Measurements from ENCODE around the gene MYO5B. TPM values are rescaled to one million over a fixed set of nuclear protein-coding genes. Genes with fewer than 3 reads are reported as not detected.

Gene MYO5B
- total RNA-seq, 2 experiments from 2014 or later, result 0.78 TPM; not detected in 1

- H3K9me3 Mint-ChIP-seq, result no peaks in the 10 kb centered on the region
- H3K36me3 Mint-ChIP-seq, result no peaks in the 10 kb centered on the region
- no peak overlapping the region for H3K4me3 Mint-ChIP-seq
- no peak for DNase-seq
- no peak overlapping the region for H3K27ac Mint-ChIP-seq
- no peaks in the 10 kb centered on the region for H3K27me3 Mint-ChIP-seq
- no peaks in the 10 kb centered on the region for H3K4me1 Mint-ChIP-seq
Measured at GRCh38 chr18:49853436-49853835, 341.5 kb downstream of the MYO5B start.

DNA sequence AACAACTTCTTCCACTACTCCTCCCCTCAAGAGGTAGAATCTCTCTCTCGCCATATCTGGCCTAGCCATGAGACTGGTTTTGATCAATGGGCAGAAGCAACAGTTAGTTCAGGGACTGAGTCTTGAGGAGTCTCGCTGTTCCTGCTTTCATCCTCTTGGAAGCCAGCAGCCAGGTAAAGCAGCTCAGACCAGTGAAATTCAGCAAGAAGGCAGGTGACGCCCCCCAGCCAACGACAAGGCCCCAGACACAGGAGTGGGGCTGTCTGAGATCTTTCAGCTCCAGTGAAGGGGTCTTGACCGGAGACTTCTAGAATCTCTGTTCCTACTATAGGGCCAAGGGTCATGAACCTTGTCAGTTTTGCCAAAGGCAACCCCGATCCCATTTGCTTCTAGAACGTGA is 341.9 kb downstream of the MYO5B start:
- H3K27ac Mint-ChIP-seq, result no peak overlapping the region
- no peaks in the 10 kb centered on the region for H3K9me3 Mint-ChIP-seq

DNA sequence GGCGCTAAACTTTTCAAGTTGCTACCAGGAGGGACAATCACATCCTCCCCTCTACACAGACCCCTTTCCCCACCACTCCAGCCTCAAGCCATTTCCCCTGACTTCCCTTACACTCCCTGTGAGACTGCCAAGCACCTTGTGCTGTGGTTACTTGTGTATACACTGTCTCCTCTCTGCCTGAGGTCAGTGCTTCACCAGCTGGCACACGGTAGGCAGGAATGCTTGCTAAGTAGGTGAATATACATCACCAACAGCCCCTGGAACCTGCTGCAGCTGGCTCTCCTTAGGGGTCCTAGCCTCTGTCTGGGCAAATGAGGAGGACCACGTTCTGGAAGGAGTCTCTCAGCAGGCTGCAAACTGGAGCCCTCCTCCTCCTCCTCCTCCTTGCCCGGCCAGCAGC is 343.3 kb downstream of the MYO5B start:
- H3K9me3 Mint-ChIP-seq, result no peaks in the 10 kb centered on the region
- H3K27me3 Mint-ChIP-seq, result peaks cover 9% of the 10 kb centered on the region
- no peak overlapping the region for H3K27ac Mint-ChIP-seq
- H3K4me3 Mint-ChIP-seq, result no peak overlapping the region
- H3K36me3 Mint-ChIP-seq, result no peaks in the 10 kb centered on the region
- no peak for DNase-seq
- no peaks in the 10 kb centered on the region for H3K4me1 Mint-ChIP-seq

More for the DNA sequence above, 341.9 kb downstream of the MYO5B start:
- DNase-seq, result no peak
- Mint-ChIP-seq H3K4me1 (no peaks in the 10 kb centered on the region), H3K27me3 (peaks cover 4% of the 10 kb centered on the region), H3K36me3 (no peaks in the 10 kb centered on the region), H3K4me3 (no peak overlapping the region)

GRCh38 chr18:49850636-49851035 is 344.3 kb downstream of the MYO5B start:
- Mint-ChIP-seq H3K9me3 (no peaks in the 10 kb centered on the region), H3K4me3 (no peak overlapping the region), H3K27ac (no peak overlapping the region), H3K36me3 (no peaks in the 10 kb centered on the region), H3K4me1 (no peaks in the 10 kb centered on the region), H3K27me3 (peaks cover 9% of the 10 kb centered on the region)
- DNase-seq, result no peak

DNA sequence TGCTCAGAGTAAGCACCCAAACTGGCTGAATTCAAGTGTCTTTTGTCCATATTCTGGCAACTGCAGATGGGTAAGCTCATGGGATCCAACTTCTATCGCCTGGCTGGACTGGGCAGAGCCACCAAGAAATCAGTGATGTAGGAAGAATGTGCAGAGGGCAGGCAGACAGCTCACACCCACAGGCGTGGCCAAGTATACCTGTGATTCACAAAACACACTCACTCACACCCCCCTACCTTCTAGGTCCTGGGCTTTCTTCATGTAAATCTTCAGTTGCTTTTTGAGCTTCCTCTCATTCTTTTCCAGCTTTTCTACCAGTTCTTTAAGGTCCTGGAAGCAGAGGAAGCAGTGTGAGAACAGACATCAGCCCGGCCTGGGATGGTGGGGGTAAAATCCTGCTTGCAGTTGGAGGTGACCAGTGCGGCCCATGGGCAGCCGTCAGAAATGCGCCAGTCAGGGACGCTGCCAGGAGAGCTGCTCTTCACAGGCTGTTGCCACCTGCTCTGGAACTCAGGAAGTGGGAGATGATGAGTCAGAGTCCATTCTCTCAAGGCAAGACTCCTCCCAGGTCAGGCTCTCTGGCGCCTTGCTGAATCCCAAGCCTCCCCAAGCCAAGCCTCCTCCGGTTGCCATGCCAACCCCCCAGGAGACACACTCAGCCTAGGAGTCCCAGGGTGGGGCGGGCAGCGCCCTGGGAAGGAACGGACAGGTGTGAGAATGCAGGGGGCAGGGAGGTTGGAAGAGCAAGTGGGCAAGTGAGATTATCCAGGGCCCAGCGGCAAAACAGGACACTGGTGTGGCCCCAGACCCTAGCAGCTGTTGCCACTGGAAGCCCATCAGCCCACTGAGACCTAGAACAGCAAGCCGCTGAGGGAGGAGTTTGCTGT is 345.4 kb downstream of the MYO5B start:
- Mint-ChIP-seq H3K27ac (no peak overlapping the region), H3K36me3 (no peaks in the 10 kb centered on the region), H3K4me3 (no peak overlapping the region), H3K4me1 (no peaks in the 10 kb centered on the region), H3K27me3 (peaks cover 9% of the 10 kb centered on the region), H3K9me3 (no peaks in the 10 kb centered on the region)
- no peak for DNase-seq

DNA sequence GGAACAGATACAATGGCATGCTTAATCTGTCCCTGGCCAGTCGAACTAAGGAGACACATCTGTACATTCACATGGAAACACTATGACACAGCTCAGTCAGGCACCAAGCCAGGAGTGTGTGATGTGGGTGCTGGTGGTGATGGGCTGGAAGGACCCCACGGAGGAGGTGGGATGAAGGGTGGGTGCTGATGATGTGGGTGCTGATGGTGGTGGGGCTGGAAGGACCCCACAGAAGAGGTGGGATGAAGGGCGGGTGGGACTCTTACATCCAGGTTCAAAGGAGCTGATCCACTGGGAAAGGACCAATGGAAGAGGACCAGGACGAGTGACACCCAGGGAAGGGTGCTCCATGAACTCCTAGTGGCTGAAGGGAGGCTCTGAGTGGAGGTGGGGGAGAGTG is 346.8 kb downstream of the MYO5B start:
- no peaks in the 10 kb centered on the region for H3K4me1 Mint-ChIP-seq
- H3K27ac Mint-ChIP-seq, result no peak overlapping the region
- no peaks in the 10 kb centered on the region for H3K9me3 Mint-ChIP-seq
- H3K4me3 Mint-ChIP-seq, result no peak overlapping the region
- H3K36me3 Mint-ChIP-seq, result no peaks in the 10 kb centered on the region
- H3K27me3 Mint-ChIP-seq, result peaks cover 9% of the 10 kb centered on the region
- no peak for DNase-seq

GRCh38 chr18:49847524-49847923 is 347.4 kb downstream of the MYO5B start:
- Mint-ChIP-seq H3K4me1 (no peaks in the 10 kb centered on the region), H3K4me3 (no peak overlapping the region), H3K27me3 (peaks cover 9% of the 10 kb centered on the region), H3K9me3 (no peaks in the 10 kb centered on the region), H3K36me3 (no peaks in the 10 kb centered on the region), H3K27ac (no peak overlapping the region)
- DNase-seq, result no peak

GRCh38 chr18:49846718-49847470 is 348.1 kb downstream of the MYO5B start:
- H3K9me3 Mint-ChIP-seq, result no peaks in the 10 kb centered on the region
- H3K4me3 Mint-ChIP-seq, result no peak overlapping the region
- H3K27ac Mint-ChIP-seq, result no peak overlapping the region
- H3K27me3 Mint-ChIP-seq, result peaks cover 9% of the 10 kb centered on the region
- H3K4me1 Mint-ChIP-seq, result no peaks in the 10 kb centered on the region
- DNase-seq, result no peak
- H3K36me3 Mint-ChIP-seq, result no peaks in the 10 kb centered on the region

- DNase-seq, result no peak
- no peaks in the 10 kb centered on the region for H3K9me3 Mint-ChIP-seq
- no peak overlapping the region for H3K4me3 Mint-ChIP-seq
- no peak overlapping the region for H3K27ac Mint-ChIP-seq
- peaks cover 9% of the 10 kb centered on the region for H3K27me3 Mint-ChIP-seq
- H3K36me3 Mint-ChIP-seq, result no peaks in the 10 kb centered on the region
- H3K4me1 Mint-ChIP-seq, result no peaks in the 10 kb centered on the region
Measured at GRCh38 chr18:49846361-49846662, 348.6 kb downstream of the MYO5B start.

DNA sequence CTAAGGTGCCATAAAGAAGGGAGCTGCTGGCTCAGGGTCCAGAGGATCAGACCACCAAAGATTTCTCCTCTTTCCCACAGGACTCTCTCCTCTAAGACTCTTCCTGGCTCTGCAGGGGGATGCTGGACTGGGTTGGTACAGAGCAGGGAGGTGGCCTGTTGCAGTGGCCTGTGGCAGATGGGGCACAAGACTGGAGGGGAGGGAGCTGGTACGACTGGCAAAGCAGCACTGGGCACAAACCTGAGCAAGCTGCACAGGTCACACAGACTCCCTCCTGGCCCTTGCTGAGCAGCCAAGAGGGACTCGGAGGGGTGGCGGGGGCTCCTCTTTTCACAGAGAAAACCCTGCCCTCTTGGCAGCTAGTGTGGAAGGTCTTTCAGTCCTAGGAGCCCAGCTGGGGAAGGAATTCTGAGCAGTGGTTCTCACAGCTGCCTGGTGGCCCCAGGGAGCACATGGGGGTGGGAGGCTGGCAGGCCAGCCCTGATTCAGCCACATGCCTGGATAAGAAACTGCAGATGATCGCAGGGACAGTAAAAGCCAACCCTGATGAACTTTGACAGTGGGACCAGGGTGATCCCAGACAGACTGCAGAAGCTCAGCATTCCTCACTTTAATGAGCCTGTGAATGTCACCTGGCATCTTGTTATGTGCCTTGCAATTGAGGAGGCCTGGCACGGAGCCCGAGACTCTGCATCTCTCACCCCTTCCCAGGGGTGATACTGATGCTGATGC is 349.2 kb downstream of the MYO5B start:
- Mint-ChIP-seq H3K27me3 (peaks cover 9% of the 10 kb centered on the region), H3K36me3 (no peaks in the 10 kb centered on the region), H3K27ac (no peak overlapping the region)

GRCh38 chr18:49844903-49845302 is 350.0 kb downstream of the MYO5B start:
- no peak for DNase-seq
- Mint-ChIP-seq H3K9me3 (no peaks in the 10 kb centered on the region), H3K4me1 (no peaks in the 10 kb centered on the region), H3K27me3 (peaks cover 9% of the 10 kb centered on the region), H3K4me3 (no peak overlapping the region), H3K27ac (no peak overlapping the region), H3K36me3 (no peaks in the 10 kb centered on the region)

More for the DNA sequence above, 349.2 kb downstream of the MYO5B start:
- no peak overlapping the region for H3K4me3 Mint-ChIP-seq
- no peak for DNase-seq
- no peaks in the 10 kb centered on the region for H3K9me3 Mint-ChIP-seq
- no peaks in the 10 kb centered on the region for H3K4me1 Mint-ChIP-seq

DNA sequence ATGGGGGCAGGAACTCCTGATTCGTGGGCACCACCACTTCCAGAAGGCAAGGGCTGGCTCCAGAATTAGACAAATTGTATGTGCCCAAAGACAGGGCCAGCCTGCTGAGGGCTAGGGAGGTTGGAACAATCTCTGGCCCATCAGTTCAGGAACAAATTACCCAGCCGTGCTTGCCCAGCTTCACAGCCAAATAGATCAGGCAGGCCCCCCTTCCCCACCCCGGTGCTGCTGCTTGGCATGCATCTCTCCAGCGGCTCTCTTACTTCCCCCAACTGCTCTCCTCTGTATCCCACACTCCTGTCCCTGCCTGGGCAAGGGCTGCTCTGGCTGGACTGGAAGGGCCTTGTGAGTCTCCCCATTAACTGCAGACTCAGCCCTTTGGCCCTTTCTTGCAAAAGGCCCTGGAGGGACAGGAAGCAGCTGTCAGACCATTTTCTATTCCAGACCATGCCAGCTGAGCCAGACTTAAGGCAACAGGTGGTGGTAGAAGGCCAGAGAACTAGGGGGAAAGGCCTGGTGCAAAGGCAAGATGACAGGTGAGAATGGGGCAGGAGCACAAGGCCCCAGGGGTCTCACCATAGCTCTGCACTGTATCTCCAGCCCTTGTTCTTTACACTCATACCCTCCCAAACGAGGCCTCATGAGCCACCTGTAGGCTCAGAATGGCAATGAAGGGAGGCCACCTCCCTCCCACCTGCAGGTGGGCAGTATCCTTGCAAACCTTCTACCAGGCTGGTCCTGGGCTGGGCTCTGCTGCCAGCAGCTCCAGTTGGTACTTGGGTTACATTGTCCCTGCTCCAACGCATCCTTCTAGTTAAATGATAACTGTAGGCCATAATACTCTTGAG is 350.9 kb downstream of the MYO5B start:
- H3K27me3 Mint-ChIP-seq, result peaks cover 9% of the 10 kb centered on the region
- no peak overlapping the region for H3K4me3 Mint-ChIP-seq
- no peaks in the 10 kb centered on the region for H3K9me3 Mint-ChIP-seq
- H3K27ac Mint-ChIP-seq, result no peak overlapping the region
- no peak for DNase-seq
- no peaks in the 10 kb centered on the region for H3K36me3 Mint-ChIP-seq
- no peaks in the 10 kb centered on the region for H3K4me1 Mint-ChIP-seq

DNA sequence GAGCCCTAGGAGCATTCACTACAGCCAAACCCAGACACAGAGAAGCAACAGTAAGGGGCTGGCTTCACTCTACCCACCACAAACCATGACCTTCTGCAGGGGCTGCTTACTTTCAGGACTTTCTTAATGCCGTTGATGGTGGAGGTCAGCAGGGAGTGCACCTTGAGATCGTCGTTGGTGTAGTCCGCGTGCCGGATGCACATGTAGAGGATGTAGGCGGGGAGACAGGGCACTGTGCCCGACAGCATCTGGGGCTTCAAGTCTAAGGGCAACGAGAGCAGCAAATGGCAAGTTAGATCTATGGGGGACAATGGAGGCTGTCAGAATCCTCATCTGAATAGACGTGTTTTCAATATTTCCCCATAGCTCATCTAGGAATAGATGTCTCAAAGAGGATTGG is 351.8 kb downstream of the MYO5B start:
- Mint-ChIP-seq H3K36me3 (no peaks in the 10 kb centered on the region), H3K27ac (no peak overlapping the region), H3K4me1 (no peaks in the 10 kb centered on the region), H3K4me3 (no peak overlapping the region), H3K27me3 (peaks cover 6% of the 10 kb centered on the region), H3K9me3 (no peaks in the 10 kb centered on the region)
- no peak for DNase-seq

DNA sequence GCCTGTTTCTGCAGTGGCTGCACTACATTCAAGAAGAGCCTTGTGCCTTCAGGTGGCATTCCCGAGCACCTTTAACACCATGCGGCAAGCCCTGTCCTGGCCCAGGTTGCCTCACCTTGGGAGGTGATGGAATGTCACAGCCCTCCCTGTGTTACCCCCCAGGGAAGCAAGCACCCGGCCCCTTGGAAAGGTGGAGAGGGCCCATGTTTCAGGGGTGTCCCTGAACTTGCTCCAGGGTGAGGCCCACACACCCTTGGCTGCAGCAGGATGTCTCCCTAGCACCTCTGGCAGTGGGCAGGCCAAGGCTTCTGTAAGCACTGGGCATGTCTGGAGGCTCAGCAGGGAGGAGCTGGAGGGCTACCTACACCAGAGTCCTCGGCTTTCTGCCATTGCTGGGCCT is 352.3 kb downstream of the MYO5B start:
- Mint-ChIP-seq H3K36me3 (no peaks in the 10 kb centered on the region), H3K27me3 (peaks cover 2% of the 10 kb centered on the region), H3K9me3 (no peaks in the 10 kb centered on the region), H3K4me3 (no peak overlapping the region), H3K27ac (no peak overlapping the region), H3K4me1 (no peaks in the 10 kb centered on the region)
- no peak for DNase-seq

Measured in activated naive CD8-positive, alpha-beta T cell treated with anti-CD3 and anti-CD28 coated beads for 36 hours (primary cell).